SK-N-SH (cell line): ENCODE results near the gene NKIRAS1. TPM values are rescaled to one million over a fixed set of nuclear protein-coding genes. Genes with fewer than 3 reads are reported as not detected.

Experiments used
- CTCF ChIA-PET: fragments of 300-600, 350-600 bp; formaldehyde crosslinking; extraction: SDS; loops from one replicate; lab custom pipeline; 2021; lab: Yijun Ruan, JAX
- POLR2A ChIA-PET: fragments of 350-600 bp; sonication (Branson Sonifier 250); formaldehyde crosslinking; extraction: SDS; loops from one replicate; lab custom pipeline; 2020; ENCODE audit warnings: antibody characterized with exemption, inconsistent platforms; lab: Yijun Ruan, JAX
- DNase-seq: peaks from one replicate; pipeline ENCODE4 v3.0.0; 2012
- H2AFZ ChIP-seq: fragments of 200-600 bp; sonication (generic); 2 replicates; pipeline ENCODE4 v1.8.1; 2016; ENCODE audit warnings: antibody characterized with exemption, mild to moderate bottlenecking, low read depth
- H3F3A ChIP-seq: fragments of 200-600 bp; sonication (generic); replicated peaks from 2 replicates; pipeline ENCODE3; 2016; ENCODE audit warnings: antibody characterized with exemption, mild to moderate bottlenecking; ENCODE audit not compliant: insufficient read depth
- H3K27ac ChIP-seq, 2 experiments: fragments of 200-500 bp in 1 of 2; fragments of 200-600 bp in 1 of 2; sonication (Bioruptor generic) in 1 of 2; sonication (generic), shearing (Covaris generic) in 1 of 2; 2 replicates each; pipeline versions ENCODE4 v1.5.1 to v1.6.1; 2014 to 2016; ENCODE audit warnings: low read depth in 2 of 2, inconsistent platforms in 1 of 2, low read length in 1 of 2, mild to moderate bottlenecking in 1 of 2, mixed read lengths in 1 of 2
- H3K27me3 ChIP-seq: fragments of 200-600 bp; sonication (generic), shearing (Covaris generic); 2 replicates; pipeline ENCODE4 v1.6.1; 2016; ENCODE audit warnings: mixed run types; ENCODE audit not compliant: insufficient read depth
- H3K36me3 ChIP-seq, 2 experiments: fragments of 200-500 bp in 1 of 2; fragments of 200-600 bp in 1 of 2; sonication (Bioruptor generic) in 1 of 2; sonication (generic) in 1 of 2; replicated peaks in 1 of 2; 2 replicates each; pipeline versions ENCODE3 to v1.5.1; 2014 to 2016; ENCODE audit warnings: low read length in 1 of 2, mild to moderate bottlenecking in 1 of 2; ENCODE audit not compliant: insufficient read depth in 2 of 2, control insufficient read depth in 1 of 2
- H3K4me1 ChIP-seq, 2 experiments: fragments of 200-500 bp in 1 of 2; fragments of 200-600 bp in 1 of 2; sonication (Bioruptor generic) in 1 of 2; sonication (generic), shearing (Covaris generic) in 1 of 2; 2 replicates each; pipeline versions ENCODE4 v1.5.1 to v1.6.1; 2014 to 2016; ENCODE audit warnings: low read depth in 1 of 2, low read length in 1 of 2, mixed run types in 1 of 2; ENCODE audit not compliant: insufficient read depth in 2 of 2, control insufficient read depth in 1 of 2
- H3K4me2 ChIP-seq: fragments of 200-600 bp; sonication (generic), shearing (Covaris generic); 2 replicates; pipeline ENCODE4 v1.6.1; 2017; ENCODE audit warnings: mixed run types
- H3K4me3 ChIP-seq, 2 experiments: fragments of 200-500 bp in 1 of 2; fragments of 200-600 bp in 1 of 2; sonication (Bioruptor generic) in 1 of 2; sonication (generic), shearing (Covaris generic) in 1 of 2; 2 replicates each; pipeline versions ENCODE4 v1.5.1 to v1.8.1; 2014 to 2016; ENCODE audit warnings: low read depth in 2 of 2, inconsistent platforms in 1 of 2, low read length in 1 of 2, mild to moderate bottlenecking in 1 of 2, mixed read lengths in 1 of 2, moderate library complexity in 1 of 2
- H3K79me2 ChIP-seq: fragments of 200-600 bp; sonication (generic); 2 replicates; pipeline ENCODE4 v1.8.1; 2017; ENCODE audit warnings: mild to moderate bottlenecking; ENCODE audit not compliant: insufficient read depth
- H3K9ac ChIP-seq: fragments of 200-600 bp; sonication (generic); 2 replicates; pipeline ENCODE4 v1.6.1; 2017; ENCODE audit warnings: mixed run types
- H3K9me2 ChIP-seq: fragments of 200-600 bp; sonication (generic); 2 replicates; pipeline ENCODE4 v1.6.1; 2017; ENCODE audit warnings: mixed run types
- H3K9me3 ChIP-seq: fragments of 200-600 bp; sonication (generic); 2 replicates; pipeline ENCODE4 v1.6.1; 2017; ENCODE audit warnings: mixed run types, mild to moderate bottlenecking, moderate library complexity
- H4K20me1 ChIP-seq: fragments of 200-600 bp; sonication (generic); 2 replicates; pipeline ENCODE4 v1.6.1; 2017; ENCODE audit warnings: mild to moderate bottlenecking, mixed run types; ENCODE audit not compliant: insufficient read depth
- EZH2phosphoT487 ChIP-seq: fragments of 200-600 bp; sonication (generic); IDR thresholded peaks from 2 replicates; pipeline ENCODE4 v1.6.1; 2017; ENCODE audit warnings: low read depth, mixed run types, mild to moderate bottlenecking, antibody characterized with exemption, moderate library complexity, borderline replicate concordance
- GABPA ChIP-seq: IDR thresholded peaks from 2 replicates; pipeline ENCODE4 v1.4.0; 2012; ENCODE audit warnings: low read depth, mild to moderate bottlenecking
- MXI1 ChIP-seq: IDR thresholded peaks from 2 replicates; pipeline ENCODE4 v1.6.1; 2012; ENCODE audit warnings: mild to moderate bottlenecking, low read depth, low read length, improper control_type of control experiment
- NRF1 ChIP-seq: IDR thresholded peaks from 2 replicates; pipeline ENCODE4 v1.6.1; 2012; ENCODE audit warnings: low read depth, mild to moderate bottlenecking, low read length
- RXRA ChIP-seq: IDR thresholded peaks from 2 replicates; pipeline ENCODE4 v1.4.0; 2012; ENCODE audit warnings: low read depth, mild to moderate bottlenecking, borderline replicate concordance
- SIN3A ChIP-seq: IDR thresholded peaks from 2 replicates; pipeline ENCODE4 v1.6.1; 2012; ENCODE audit warnings: low read depth, mild to moderate bottlenecking, low read length, moderate library complexity, borderline replicate concordance
- TAF1 ChIP-seq: IDR thresholded peaks from 2 replicates; pipeline ENCODE4 v1.6.1; 2012; ENCODE audit warnings: low read depth, mild to moderate bottlenecking, low read length, moderate library complexity, borderline replicate concordance
- TEAD4 ChIP-seq: IDR thresholded peaks from 2 replicates; pipeline ENCODE4 v1.4.0; 2012; ENCODE audit warnings: mild to moderate bottlenecking, borderline replicate concordance; ENCODE audit not compliant: insufficient read depth
- WGBS: methylation state at CpG from one replicate; pipeline ENCODE4 v1.1.6; 2017; ENCODE audit warnings: low lambda C conversion rate; 5-methylcytosine and 5-hydroxymethylcytosine counted together
- polyA plus RNA-seq, 3 experiments: library from polyadenylated mRNA; depleted of rRNA; stranded (reverse); fragments of >200 nt; gene quantifications; 2 replicates each; pipeline ENCODE4 v1.2.3, GENCODE V29; 2012
- TF ChIP-seq, protein P1 (sequence below): IDR thresholded peaks from 2 replicates; pipeline ENCODE4 v1.4.0; 2012; ENCODE audit warnings: low read depth, borderline replicate concordance
- TF ChIP-seq, protein P2 (sequence below): IDR thresholded peaks from 2 replicates; pipeline ENCODE4 v1.4.0; 2012; ENCODE audit warnings: low read depth, borderline replicate concordance
- TF ChIP-seq, protein P3 (sequence below): IDR thresholded peaks from 2 replicates; pipeline ENCODE4 v1.4.0; 2012; ENCODE audit warnings: low read depth

The NKIRAS1 gene
- polyA plus RNA-seq, 1 of the 3 experiments (the other 2 are of a cell fraction): 8.1 TPM

DNA sequence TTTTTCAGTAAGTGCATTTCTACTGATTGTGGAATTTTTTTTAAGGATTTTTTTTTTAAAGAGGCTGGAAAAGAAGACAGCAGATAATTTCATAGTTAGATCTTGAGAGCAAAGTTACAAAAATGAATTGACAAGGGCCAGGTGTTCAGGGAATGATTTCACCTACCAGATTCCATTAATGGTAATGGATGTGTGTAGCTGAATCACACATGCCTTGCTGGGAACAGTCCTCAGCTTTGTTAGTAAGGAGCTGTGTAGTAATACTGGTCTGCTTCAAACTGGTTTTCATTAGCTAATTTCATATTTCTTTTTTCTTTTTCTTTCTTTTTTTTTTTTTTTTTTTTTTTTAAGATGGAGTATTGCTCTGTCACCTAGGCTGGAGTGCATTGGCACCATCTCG lies 44.3 kb upstream of the NKIRAS1 start:
- H3K36me3 ChIP-seq: peaks cover 26 to 70% of the 10 kb centered on the region in 2 experiments
- CTCF ChIA-PET: interaction anchor here (2.7 kb wide), 1 partner anchor 10 kb away, joined by 8 read pairs; no protein-coding TSS in a partner anchor
- H3K4me3 ChIP-seq: no peak overlapping the region
- 95% methylated on average over 1 of the region's 1 CpG for whole genome bisulfite sequencing
- no peak overlapping the region for H2AFZ ChIP-seq
- no peak overlapping the region for H3K9ac ChIP-seq
- no peak overlapping the region for H3K4me2 ChIP-seq
- H3K9me3 ChIP-seq: no peaks in the 10 kb centered on the region
- H3K27me3 ChIP-seq: no peaks in the 10 kb centered on the region
- H3K4me1 ChIP-seq: peaks cover 2 to 25% of the 10 kb centered on the region in 2 experiments; a peak in 3 of 4 replicates
- no peak for TF ChIP-seq TEAD4
- no peak for TF ChIP-seq MXI1
- TF ChIP-seq, protein P1, sequence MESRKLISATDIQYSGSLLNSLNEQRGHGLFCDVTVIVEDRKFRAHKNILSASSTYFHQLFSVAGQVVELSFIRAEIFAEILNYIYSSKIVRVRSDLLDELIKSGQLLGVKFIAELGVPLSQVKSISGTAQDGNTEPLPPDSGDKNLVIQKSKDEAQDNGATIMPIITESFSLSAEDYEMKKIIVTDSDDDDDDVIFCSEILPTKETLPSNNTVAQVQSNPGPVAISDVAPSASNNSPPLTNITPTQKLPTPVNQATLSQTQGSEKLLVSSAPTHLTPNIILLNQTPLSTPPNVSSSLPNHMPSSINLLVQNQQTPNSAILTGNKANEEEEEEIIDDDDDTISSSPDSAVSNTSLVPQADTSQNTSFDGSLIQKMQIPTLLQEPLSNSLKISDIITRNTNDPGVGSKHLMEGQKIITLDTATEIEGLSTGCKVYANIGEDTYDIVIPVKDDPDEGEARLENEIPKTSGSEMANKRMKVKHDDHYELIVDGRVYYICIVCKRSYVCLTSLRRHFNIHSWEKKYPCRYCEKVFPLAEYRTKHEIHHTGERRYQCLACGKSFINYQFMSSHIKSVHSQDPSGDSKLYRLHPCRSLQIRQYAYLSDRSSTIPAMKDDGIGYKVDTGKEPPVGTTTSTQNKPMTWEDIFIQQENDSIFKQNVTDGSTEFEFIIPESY: no peak
- H3K27ac ChIP-seq: peak overlapping the region in 1 of 2 experiments; percentile 89; a peak in 2 of 4 replicates
- peaks cover 84% of the 10 kb centered on the region for H3K79me2 ChIP-seq
- no peak for DNase-seq
- POLR2A ChIA-PET: no interaction called here
- H4K20me1 ChIP-seq: peaks cover 80% of the 10 kb centered on the region
- H3F3A ChIP-seq: peaks cover 54% of the 10 kb centered on the region
- H3K9me2 ChIP-seq: no peaks in the 10 kb centered on the region

DNA sequence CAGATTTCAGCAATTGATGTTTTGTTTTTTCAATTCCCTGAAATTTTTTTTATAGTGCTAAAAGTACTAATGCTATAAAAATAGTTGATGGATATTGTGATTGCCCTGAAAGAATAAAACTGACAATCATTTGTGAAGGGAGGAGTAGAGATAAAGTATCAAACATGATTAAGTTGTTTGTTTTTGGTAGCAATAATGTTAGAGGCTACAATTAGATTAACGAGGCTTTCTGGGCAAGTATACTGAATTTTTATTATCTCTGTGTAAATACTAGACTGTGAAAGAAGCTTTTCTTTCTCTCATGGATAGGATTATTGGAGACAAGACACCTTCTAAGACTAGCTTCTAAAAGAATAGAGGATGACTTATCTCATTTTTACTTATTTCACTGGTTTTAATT lies 43.9 kb upstream of the NKIRAS1 start:
- DNase-seq: no peak
- peaks cover 26 to 70% of the 10 kb centered on the region in 2 experiments for H3K36me3 ChIP-seq
- CTCF ChIA-PET: interaction anchor here (2.7 kb wide), 1 partner anchor 10 kb away, joined by 8 read pairs; no protein-coding TSS in a partner anchor
- WGBS: 44% methylated on average over 1 of the region's 1 CpG
- no peaks in the 10 kb centered on the region for H3K27me3 ChIP-seq
- no peaks in the 10 kb centered on the region for H3K9me3 ChIP-seq
- H4K20me1 ChIP-seq: peaks cover 79% of the 10 kb centered on the region
- peaks cover 84% of the 10 kb centered on the region for H3K79me2 ChIP-seq
- no peaks in the 10 kb centered on the region for H3K9me2 ChIP-seq
- H2AFZ ChIP-seq: no peak overlapping the region
- no peak overlapping the region for H3K4me3 ChIP-seq
- TF ChIP-seq, protein P2, sequence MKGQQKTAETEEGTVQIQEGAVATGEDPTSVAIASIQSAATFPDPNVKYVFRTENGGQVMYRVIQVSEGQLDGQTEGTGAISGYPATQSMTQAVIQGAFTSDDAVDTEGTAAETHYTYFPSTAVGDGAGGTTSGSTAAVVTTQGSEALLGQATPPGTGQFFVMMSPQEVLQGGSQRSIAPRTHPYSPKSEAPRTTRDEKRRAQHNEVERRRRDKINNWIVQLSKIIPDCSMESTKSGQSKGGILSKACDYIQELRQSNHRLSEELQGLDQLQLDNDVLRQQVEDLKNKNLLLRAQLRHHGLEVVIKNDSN: no peak
- no peak for TF ChIP-seq RXRA
- TF ChIP-seq SIN3A: no peak
- TF ChIP-seq NRF1: no peak
- TF ChIP-seq TAF1: no peak
- TF ChIP-seq, protein P3, sequence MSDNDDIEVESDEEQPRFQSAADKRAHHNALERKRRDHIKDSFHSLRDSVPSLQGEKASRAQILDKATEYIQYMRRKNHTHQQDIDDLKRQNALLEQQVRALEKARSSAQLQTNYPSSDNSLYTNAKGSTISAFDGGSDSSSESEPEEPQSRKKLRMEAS: no peak
- no peak for TF ChIP-seq TEAD4
- TF ChIP-seq EZH2phosphoT487: no peak
- no peak for TF ChIP-seq GABPA
- TF ChIP-seq, all 33 proteins: peak for 0
- POLR2A ChIA-PET: no interaction called here
- H3K4me1 ChIP-seq: peaks cover 0 to 21% of the 10 kb centered on the region in 2 experiments; a peak in 2 of 4 replicates
- peaks cover 54% of the 10 kb centered on the region for H3F3A ChIP-seq
- H3K4me2 ChIP-seq: no peak overlapping the region
- H3K27ac ChIP-seq: peak overlapping the region in 1 of 2 experiments; percentile 89; a peak in 1 of 4 replicates
- H3K9ac ChIP-seq: no peak overlapping the region
